Measurements from ENCODE around the gene NFATC1.

Gene NFATC1

GRCh38 chr18:79386547-79386946 is 9.2 kb upstream of the NFATC1 start:
- no peak overlapping the region for H3K27ac ChIP-seq
- peaks cover 70% of the 10 kb centered on the region for H3K27me3 ChIP-seq
- no peaks in the 10 kb centered on the region for H3K9me3 ChIP-seq
- no peaks in the 10 kb centered on the region for H3K36me3 ChIP-seq
- no peaks in the 10 kb centered on the region for H3K4me1 ChIP-seq (ENCODE audit: control insufficient read depth in 1 of 2, insufficient read depth in 1 of 2, low read depth in 1 of 2, low read length in 1 of 2)
- no peak for TF ChIP-seq CTCF (IDR thresholded peaks at IDR 0.05)
- H3K4me3 ChIP-seq (ENCODE audit: low read depth in 1 of 2, low read length in 1 of 2) = no peak overlapping the region

GRCh38 chr18:79387214-79387613 is 8.5 kb upstream of the NFATC1 start:
- Histone ChIP-seq H3K9me3 (no peaks in the 10 kb centered on the region), H3K4me1 (ENCODE audit: control insufficient read depth in 1 of 2, insufficient read depth in 1 of 2, low read depth in 1 of 2, low read length in 1 of 2) (no peaks in the 10 kb centered on the region), H3K4me3 (ENCODE audit: low read depth in 1 of 2, low read length in 1 of 2) (no peak overlapping the region), H3K27ac (no peak overlapping the region), H3K36me3 (no peaks in the 10 kb centered on the region), H3K27me3 (peaks cover 77% of the 10 kb centered on the region)
- no peak for TF ChIP-seq CTCF (IDR thresholded peaks at IDR 0.05)

- Histone ChIP-seq H3K27me3 (peaks cover 81% of the 10 kb centered on the region), H3K4me3 (ENCODE audit: low read depth in 1 of 2, low read length in 1 of 2) (no peak overlapping the region), H3K9me3 (no peaks in the 10 kb centered on the region), H3K4me1 (ENCODE audit: control insufficient read depth in 1 of 2, insufficient read depth in 1 of 2, low read depth in 1 of 2, low read length in 1 of 2) (no peaks in the 10 kb centered on the region), H3K27ac (no peak overlapping the region), H3K36me3 (no peaks in the 10 kb centered on the region)
- no peak for TF ChIP-seq CTCF (IDR thresholded peaks at IDR 0.05)
Measured at GRCh38 chr18:79387615-79388014, 8.1 kb upstream of the NFATC1 start.

GRCh38 chr18:79388043-79388442 is 7.7 kb upstream of the NFATC1 start:
- Histone ChIP-seq H3K9me3 (no peaks in the 10 kb centered on the region), H3K4me1 (ENCODE audit: control insufficient read depth in 1 of 2, insufficient read depth in 1 of 2, low read depth in 1 of 2, low read length in 1 of 2) (no peaks in the 10 kb centered on the region), H3K4me3 (ENCODE audit: low read depth in 1 of 2, low read length in 1 of 2) (no peak overlapping the region), H3K27me3 (peaks cover 85% of the 10 kb centered on the region), H3K27ac (no peak overlapping the region), H3K36me3 (no peaks in the 10 kb centered on the region)
- TF ChIP-seq CTCF (IDR thresholded peaks at IDR 0.05) = no peak

- H3K27ac ChIP-seq = no peak overlapping the region
- H3K4me1 ChIP-seq (ENCODE audit: control insufficient read depth in 1 of 2, insufficient read depth in 1 of 2, low read depth in 1 of 2, low read length in 1 of 2) = peaks cover 4 to 10% of the 10 kb centered on the region in 2 experiments
- H3K36me3 ChIP-seq = no peaks in the 10 kb centered on the region
- no peaks in the 10 kb centered on the region for H3K9me3 ChIP-seq
- no peak for TF ChIP-seq CTCF (IDR thresholded peaks at IDR 0.05)
- peaks cover 93% of the 10 kb centered on the region for H3K27me3 ChIP-seq
- H3K4me3 ChIP-seq (ENCODE audit: low read depth in 1 of 2, low read length in 1 of 2) = no peak overlapping the region
Measured at GRCh38 chr18:79389689-79390088, 6.0 kb upstream of the NFATC1 start.

- H3K9me3 ChIP-seq = no peaks in the 10 kb centered on the region
- H3K4me1 ChIP-seq (ENCODE audit: control insufficient read depth in 1 of 2, insufficient read depth in 1 of 2, low read depth in 1 of 2, low read length in 1 of 2) = peaks cover 6 to 26% of the 10 kb centered on the region in 2 experiments
- no peaks in the 10 kb centered on the region for H3K36me3 ChIP-seq
- H3K27ac ChIP-seq = no peak overlapping the region
- H3K4me3 ChIP-seq (ENCODE audit: low read depth in 1 of 2, low read length in 1 of 2) = no peak overlapping the region
- TF ChIP-seq CTCF (IDR thresholded peaks at IDR 0.05) = no peak
- H3K27me3 ChIP-seq = peaks cover 100% of the 10 kb centered on the region
Measured at GRCh38 chr18:79392226-79392625, 3.5 kb upstream of the NFATC1 start.
